Choroid plexus epithelial cell (primary cell): ENCODE results near the gene PIM3.

Experiments
- DNase-seq: peaks from one replicate; pipeline ENCODE4 v3.0.0-alpha.2; 2010; ENCODE audit warnings: low read depth
- H3K4me3 ChIP-seq: 2 replicates; pipeline ENCODE4 v1.5.1; 2011; ENCODE audit warnings: low read depth, mild to moderate bottlenecking, control low read depth, low read length, moderate library complexity
- CTCF ChIP-seq: conservative IDR thresholded peaks from 2 replicates; pipeline ENCODE4 v1.5.1; 2011; ENCODE audit warnings: low read depth, mild to moderate bottlenecking, control low read depth, inconsistent platforms, low read length, moderate library complexity

The PIM3 gene

GRCh38 chr22:49957826-49958365 is 2.7 kb upstream of the PIM3 start:
- TF ChIP-seq CTCF, result no peak
- DNase-seq, result no peak
- H3K4me3 ChIP-seq, result no peak overlapping the region

DNA sequence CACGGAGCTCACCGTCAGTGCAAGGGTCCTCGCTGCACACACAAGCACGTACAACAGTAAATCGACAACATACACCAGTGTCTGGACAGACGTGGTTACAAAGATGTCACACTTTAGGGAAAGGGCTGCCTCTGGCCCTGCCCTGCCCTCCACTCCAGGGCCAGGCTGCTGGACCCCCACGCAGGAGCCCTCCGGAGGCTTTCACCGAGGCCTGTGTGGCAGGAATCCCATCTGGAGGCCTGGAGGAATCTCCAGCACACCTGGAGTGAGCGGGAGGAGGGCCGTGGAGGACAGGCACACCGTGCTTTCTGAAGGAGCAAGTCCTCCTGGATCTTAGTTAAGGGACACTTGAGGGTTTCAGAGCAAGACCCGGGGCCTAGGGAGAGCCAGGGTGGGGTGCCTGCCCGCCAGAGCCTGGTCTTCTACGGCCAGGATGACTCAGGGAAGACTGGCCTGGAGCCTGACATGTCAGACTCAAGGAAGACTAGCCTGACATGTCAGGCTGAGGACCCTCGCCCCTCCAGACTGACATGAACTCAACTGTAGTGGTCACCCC is 2.1 kb upstream of the PIM3 start:
- TF ChIP-seq CTCF, result no peak
- no peak overlapping the region for H3K4me3 ChIP-seq
- no peak for DNase-seq

DNA sequence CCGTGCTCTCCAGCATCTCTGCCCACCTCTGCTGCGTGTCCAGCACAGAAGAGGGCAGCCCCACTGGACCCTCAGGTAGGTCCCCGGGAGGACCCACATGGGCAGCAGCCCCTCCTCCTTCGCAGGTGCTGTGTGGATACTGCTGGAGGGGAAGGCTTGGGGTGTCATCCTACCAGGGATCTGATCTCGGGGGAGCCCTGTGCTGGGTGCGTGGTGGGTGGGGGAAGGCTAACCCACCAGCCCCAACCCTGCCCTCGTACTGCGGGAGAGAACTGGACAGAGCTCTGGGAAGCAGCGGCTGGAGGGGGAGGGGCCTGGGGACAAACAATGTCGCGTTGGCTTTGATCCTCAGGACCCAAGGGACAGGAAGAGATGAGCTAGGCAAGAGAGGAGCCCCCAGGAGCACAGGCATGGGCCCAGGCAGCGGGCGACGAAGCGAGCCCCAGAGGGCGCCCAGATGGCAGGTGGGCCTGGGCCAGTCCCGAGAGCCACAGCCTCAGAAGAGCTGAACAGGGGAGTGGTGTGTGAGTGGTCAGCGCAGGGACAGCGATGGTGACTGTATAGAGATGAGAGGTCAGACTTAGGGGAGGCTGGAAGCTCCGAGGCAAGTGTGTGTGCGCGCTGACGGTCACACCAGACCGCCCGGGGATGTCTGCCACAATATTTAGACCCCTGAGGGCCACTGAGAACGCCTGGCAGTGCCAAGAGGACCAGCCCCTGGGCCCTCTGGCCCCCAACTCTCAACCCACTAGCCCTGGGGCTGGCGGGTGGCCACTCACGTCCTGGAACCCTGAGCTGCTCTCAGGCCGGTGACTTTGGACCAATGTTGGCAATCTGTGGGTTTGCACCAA is 1.4 kb upstream of the PIM3 start:
- peak overlapping the region; percentile 78 for H3K4me3 ChIP-seq
- TF ChIP-seq CTCF, result no peak
- no peak for DNase-seq

DNA sequence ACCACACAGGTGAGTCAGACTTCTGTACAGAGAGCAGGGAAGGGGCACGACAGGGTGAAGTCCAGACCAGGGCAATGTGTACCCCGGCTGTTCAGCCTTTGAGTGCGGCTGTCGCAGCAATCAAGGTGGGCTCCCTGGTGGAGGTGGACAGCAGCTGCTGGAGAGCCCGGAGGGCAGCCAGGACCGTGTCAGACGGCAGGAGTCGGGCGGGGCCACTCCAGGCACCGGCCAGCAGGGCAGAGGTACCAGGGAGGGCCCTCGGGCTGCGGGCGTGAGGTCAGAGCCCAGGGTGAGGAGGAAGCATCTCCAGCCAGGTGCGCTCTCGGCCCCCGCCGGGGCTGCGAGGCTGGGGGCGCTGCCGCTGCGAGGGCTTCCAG is 802 bp upstream of the PIM3 start:
- peak; percentile 15 for DNase-seq
- H3K4me3 ChIP-seq, result peak overlapping the region; percentile 78
- no peak for TF ChIP-seq CTCF

DNA sequence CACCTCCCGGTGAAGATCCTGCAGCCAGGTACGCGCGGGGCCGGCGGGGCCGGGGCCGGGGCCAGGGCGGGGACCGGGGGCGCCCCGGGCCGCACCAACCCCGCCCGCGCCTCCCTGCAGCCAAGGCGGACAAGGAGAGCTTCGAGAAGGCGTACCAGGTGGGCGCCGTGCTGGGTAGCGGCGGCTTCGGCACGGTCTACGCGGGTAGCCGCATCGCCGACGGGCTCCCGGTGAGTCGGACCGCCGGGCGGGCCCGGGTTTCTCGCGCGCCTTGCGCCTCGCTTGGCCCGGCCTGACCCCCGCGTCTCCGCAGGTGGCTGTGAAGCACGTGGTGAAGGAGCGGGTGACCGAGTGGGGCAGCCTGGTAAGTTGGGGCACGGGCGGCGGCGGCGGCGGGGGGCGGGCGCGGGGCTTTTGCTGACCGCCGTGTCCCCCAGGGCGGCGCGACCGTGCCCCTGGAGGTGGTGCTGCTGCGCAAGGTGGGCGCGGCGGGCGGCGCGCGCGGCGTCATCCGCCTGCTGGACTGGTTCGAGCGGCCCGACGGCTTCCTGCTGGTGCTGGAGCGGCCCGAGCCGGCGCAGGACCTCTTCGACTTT is 531 bp downstream of the PIM3 start:
- peak; percentile 59 for DNase-seq
- TF ChIP-seq CTCF, result no peak
- peak overlapping the region; percentile 78 for H3K4me3 ChIP-seq

GRCh38 chr22:49961601-49962011 is 1.0 kb downstream of the PIM3 start:
- H3K4me3 ChIP-seq, result peak overlapping the region; percentile 78
- DNase-seq, result peak; percentile 49
- no peak for TF ChIP-seq CTCF
